GM19467 (cell line): ENCODE measurements around the gene NTSR1.

ENCODE experiments used
- ATAC-seq: cut with Tn5 transposase; IDR thresholded peaks from one replicate; pipeline ENCODE4 v1.9.1; 2021; ENCODE audit warnings: mild to moderate bottlenecking, moderate library complexity; ENCODE audit not compliant: unreplicated experiment

NTSR1 gene

GRCh38 chr20:62768234-62768546 is 59.6 kb downstream of the NTSR1 start:
- ATAC-seq: no peak

GRCh38 chr20:62768551-62769287 is 60.1 kb downstream of the NTSR1 start:
- no peak for ATAC-seq

GRCh38 chr20:62769346-62770071 is 60.9 kb downstream of the NTSR1 start:
- ATAC-seq: no peak

DNA sequence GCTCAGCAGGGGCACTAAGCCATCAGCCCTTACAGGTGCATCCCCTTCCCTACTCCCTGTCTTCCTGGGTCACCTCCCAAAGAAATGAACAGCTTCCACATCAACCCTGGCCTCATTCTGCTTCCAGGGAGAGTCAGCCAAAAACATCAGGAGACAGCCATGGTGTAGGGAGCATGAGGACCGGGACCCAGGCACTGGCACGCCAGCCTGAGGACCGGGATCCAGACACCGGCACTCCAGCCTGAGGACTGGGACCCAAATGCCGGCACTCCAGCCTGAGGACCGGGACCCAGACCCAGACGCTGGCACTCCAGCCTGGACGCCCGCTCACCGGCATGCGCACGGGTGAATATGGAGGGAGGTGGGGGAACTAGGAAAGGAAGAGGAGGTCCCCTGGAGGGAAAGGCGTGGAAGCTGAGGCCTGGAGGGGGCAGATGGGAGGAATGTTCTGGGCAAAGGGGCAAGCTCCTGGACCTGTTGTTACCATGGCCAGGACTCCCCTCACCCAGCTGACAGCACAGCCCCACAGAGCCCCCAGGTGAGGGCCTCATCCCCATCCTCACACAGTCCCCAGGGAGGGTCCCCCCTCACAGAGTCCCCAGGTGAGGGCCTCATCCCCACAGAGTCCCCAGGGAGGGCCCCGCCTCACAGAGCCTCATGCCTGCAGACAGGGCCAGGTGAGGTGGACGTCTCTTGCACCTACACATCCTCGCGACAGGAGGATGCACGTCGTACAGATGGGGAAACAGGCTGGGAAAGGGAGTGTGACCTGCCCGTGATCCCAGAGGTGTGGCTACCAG is 61.7 kb downstream of the NTSR1 start:
- ATAC-seq: no peak

DNA sequence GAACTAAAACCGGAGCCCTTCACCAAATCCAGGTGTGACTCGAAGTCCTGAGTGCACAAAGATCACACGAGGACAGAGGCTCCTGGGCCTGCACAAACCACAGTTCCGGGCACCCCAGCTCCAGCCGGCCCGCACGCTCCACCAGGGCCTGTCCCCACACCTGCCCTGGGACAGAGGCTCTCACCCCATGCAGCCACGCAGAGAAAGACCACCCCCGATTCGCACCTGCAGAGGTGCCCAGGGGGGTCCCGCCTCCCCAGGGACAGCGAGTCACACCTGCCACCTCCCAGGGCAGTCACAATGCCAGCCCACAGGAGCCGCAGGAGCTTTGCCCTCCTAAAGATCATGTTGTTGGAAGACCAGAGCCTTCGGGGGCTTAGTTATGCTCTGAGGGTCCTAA is 62.3 kb downstream of the NTSR1 start:
- ATAC-seq: no peak

DNA sequence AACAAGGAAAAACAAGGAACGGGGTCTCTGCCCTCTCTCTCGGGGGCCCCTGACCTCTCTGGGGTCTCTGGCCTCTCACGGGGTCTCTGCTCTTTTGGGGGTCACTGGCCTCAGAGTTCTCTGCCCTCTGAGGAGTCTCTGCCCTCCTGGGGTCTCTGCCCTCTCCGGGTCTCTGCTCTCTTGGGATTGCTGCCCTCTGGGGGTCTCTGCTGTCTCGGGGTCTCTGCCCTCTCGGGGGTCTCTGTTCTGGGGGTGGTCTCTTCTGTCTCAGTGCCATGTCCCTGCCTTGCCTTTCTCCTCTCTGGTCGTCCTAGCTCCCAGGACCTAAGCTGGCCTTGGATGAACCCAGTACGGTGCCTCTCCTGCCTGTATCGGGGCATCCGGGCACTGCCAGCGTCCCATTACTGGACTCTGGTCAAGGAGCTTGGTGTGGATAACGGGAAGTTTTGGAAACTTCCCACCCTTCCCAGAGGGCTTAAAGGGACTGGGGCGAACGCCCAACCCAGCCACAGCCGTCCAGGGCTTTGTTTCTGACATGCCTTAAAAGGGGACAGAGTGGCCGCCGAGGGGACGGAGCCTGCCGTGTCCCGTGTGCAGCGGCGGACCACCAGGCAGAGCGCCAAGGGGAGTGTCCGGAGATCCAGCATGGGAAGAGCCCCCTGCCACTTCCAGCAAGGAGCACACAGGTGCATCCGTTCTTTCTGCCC is 62.9 kb downstream of the NTSR1 start:
- no peak for ATAC-seq

DNA sequence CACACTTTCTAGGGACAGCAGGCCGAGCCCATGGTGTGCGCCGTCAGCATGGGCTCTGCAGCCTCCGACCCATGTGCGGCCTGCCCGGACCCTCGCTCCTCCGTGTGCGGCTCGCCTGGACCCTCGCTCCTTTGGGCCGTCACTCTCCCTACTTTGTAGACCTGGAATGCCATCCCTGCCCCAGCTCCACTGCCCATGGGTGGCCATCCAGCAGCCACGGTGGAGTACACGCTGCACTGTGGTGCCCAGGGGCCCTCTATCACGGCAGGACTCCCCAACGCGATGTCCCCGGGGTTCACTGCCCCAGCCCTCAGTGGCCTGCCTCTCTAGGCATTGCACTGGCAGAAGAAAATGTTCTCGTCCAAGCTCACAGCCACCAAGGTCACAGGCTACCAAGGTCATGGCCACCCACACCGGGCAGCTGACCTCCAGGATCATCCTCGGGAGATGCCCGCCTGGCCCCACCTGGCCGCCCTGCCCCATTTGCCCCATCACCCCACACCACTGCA is 63.5 kb downstream of the NTSR1 start:
- ATAC-seq: no peak

GRCh38 chr20:62772619-62772989 is 64.0 kb downstream of the NTSR1 start:
- no peak for ATAC-seq

GRCh38 chr20:62772990-62773844 is 64.6 kb downstream of the NTSR1 start:
- ATAC-seq: no peak

DNA sequence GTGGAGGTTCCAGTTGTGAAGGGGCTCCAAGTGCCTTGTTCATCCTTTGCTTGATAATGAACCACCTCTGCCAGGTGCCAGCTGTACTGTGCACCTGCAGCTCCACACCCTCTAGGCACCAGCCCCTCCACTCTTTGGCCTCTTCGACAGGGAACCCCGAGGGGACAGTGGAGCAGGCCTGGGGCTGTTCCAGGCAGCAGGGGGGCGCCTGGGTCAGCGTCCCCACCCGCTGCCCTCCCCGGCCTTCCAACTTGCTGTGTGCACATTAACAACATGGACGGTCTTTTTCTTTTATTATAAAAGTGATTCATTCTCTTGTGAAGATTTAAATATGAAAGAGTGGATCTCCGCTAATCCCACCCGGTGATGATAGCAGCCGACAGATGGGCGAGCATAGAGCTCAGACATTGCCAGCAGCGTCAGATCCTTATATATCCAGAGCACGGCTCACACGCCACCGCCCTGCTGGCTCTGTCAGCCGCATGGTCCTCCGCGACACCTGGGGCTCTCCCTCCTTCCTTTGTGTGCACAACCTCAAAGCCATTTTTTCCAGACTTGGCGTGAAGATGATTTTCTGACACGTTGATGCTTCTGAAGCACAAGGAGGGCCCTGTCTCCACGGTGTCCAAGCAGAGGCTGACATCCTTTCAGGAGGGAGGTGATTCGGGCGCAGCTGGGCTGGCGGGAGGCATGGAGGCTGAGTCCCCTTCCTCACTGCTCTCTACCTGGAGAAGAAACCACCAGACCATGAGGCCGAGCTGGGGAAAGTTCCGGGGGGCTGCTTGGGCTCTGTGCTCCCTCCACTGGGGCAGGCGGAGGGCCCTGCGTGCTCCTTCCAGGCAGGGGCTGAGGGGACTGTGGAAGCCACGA is 65.4 kb downstream of the NTSR1 start:
- no peak for ATAC-seq

DNA sequence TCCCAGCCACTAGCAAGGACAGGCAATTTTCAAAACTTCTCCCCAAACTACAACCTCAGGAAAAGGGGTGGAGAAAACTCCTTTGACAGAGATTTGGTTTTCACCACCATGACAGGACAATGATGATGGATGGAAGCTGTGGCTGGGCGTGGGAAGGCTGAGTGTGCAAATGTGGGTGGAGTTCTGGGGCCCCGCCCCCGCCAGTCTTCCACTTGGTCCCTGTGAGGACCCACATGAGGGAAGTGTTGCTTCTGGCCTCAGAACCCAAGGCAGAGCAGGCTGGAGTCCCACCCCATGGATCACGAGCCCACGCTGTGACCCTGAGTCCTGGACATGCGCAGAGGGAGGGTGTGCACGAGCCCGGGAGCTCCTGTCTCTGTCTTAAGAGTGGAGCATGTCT is 66.1 kb downstream of the NTSR1 start:
- no peak for ATAC-seq

DNA sequence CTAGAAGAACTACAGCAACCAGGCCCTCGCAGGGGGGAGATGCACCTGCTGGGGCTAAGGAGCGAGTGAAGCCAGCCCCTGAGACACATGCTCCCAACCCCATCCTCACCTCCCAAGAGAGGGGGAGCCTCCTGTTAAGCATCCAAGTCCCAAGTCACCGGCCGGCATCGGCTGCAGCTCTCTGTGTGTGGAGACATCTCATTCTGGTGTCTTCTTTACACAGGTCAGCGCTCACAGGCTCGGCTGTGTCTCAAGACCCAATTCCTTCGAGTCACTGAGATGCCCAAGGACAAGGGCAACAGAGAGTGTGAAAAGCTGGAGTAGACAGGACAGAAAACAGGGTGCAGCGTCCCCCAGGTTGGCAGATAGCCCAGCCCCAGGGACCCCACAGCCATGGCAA is 66.6 kb downstream of the NTSR1 start:
- no peak for ATAC-seq

DNA sequence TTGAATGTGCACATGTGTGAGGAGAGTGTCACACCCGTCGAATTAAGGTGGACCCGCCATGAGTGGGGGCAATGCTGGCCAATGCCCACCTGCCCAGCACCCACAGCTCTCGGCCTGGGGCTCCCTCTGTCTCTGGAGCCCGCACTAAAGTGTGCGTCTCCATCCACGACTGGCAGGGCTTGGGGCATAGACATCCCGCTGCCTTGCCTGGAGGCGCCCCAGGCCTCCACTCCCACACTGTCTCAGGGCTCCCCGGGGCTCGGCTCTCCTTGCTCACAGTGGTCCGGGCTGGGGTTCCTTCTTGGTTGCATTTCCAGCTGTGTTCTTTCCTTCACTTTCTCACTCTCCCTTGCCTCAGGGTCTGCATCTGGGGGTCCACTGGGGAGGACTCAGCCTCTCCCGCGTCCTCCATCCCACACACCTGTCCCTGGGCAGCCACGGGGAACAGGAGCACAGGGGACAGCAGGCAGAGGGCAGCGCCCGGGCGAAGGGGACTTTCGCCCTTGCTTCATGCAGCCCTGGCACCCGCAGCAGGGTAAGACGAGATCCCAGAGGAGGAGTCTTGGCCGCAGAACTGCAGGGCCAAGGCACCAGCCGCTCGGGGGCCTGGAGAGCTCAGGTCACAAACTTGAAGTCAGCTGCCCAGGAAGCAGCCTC is 67.5 kb downstream of the NTSR1 start:
- no peak for ATAC-seq

GRCh38 chr20:62776692-62777527 is 68.3 kb downstream of the NTSR1 start:
- ATAC-seq: no peak

DNA sequence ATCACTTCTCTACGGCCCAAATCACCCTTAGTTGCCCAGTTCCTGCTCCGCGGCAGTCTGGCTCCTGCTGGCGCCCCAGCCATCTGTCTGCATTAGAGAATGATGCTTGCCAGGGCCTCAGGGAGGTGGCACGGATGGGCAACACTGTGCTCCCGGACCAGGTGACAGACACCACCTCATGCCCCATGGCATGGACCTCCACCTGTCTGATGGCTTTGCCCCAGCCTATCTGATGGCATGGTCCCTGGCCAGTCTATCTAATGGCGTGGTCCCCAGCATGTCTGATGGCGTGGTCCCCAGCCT is 68.8 kb downstream of the NTSR1 start:
- no peak for ATAC-seq

GRCh38 chr20:62778058-62778457 is 69.4 kb downstream of the NTSR1 start:
- ATAC-seq: no peak

GRCh38 chr20:62778601-62779416 is 70.2 kb downstream of the NTSR1 start:
- no peak for ATAC-seq

DNA sequence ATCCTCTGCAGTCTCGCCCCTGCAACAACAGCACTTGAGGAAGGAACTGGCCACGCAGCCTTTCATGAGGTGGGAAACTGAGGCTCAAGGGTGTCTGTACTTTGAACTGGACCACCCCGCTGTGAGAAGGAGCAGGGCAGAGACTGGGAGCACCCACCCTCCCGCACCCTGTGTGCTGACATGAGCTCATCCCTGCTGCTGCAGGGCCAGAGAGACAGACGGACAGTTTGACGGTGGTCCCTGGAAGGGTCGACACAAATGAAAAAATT is 70.7 kb downstream of the NTSR1 start:
- ATAC-seq: no peak
